OCI-LY1 (cell line): ENCODE data around the gene ZC2HC1C.
A peak's percentile ranks its signal among the peaks of the same experiment; 100 is the strongest.

Source experiments
- H2AFZ ChIP-seq: fragments of 200-600 bp; sonication (generic), shearing (Covaris generic); 2 replicates; pipeline ENCODE4 v1.6.0; 2014; ENCODE audit warnings: antibody characterized with exemption, mild to moderate bottlenecking, low read length
- H3F3A ChIP-seq: fragments of 200-600 bp; sonication (generic), shearing (Covaris generic); 2 replicates; pipeline ENCODE4 v1.6.0; 2014; ENCODE audit warnings: mild to moderate bottlenecking, antibody characterized with exemption, low read length, moderate library complexity; ENCODE audit not compliant: insufficient read depth
- H3K27ac ChIP-seq: fragments of 200-600 bp; sonication (generic); 2 replicates; pipeline ENCODE4 v1.5.1; 2014; ENCODE audit warnings: low read length, mixed run types, mild to moderate bottlenecking, low read depth; ENCODE audit not compliant: poor library complexity, severe bottlenecking
- H3K27me3 ChIP-seq: fragments of 200-600 bp; sonication (generic); 2 replicates; pipeline ENCODE4 v1.6.0; 2014; ENCODE audit warnings: antibody characterized with exemption, mild to moderate bottlenecking, low read length, moderate library complexity; ENCODE audit not compliant: insufficient read depth
- H3K36me3 ChIP-seq: fragments of 200-600 bp; sonication (generic); 2 replicates; pipeline ENCODE4 v1.6.1; 2014; ENCODE audit warnings: mild to moderate bottlenecking, antibody characterized with exemption, low read length, moderate library complexity, mixed read lengths; ENCODE audit not compliant: insufficient read depth
- H3K4me1 ChIP-seq: fragments of 200-600 bp; sonication (generic); 2 replicates; pipeline ENCODE4 v1.5.1; 2014; ENCODE audit warnings: mild to moderate bottlenecking, low read length, moderate library complexity; ENCODE audit not compliant: insufficient read depth, severe bottlenecking
- H3K4me2 ChIP-seq: fragments of 200-600 bp; sonication (generic), shearing (Covaris generic); 2 replicates; pipeline ENCODE4 v1.6.1; 2014; ENCODE audit warnings: low read length
- H3K4me3 ChIP-seq: fragments of 200-600 bp; sonication (generic); 2 replicates; pipeline ENCODE4 v1.5.1; 2014; ENCODE audit warnings: low read length, low read depth, mild to moderate bottlenecking, mixed read lengths; ENCODE audit not compliant: poor library complexity, severe bottlenecking
- H3K79me2 ChIP-seq: fragments of 200-600 bp; shearing (Covaris generic); 2 replicates; pipeline ENCODE4 v1.6.1; 2016; ENCODE audit warnings: mixed run types, low read length, mixed read lengths; ENCODE audit not compliant: insufficient read depth
- H3K9ac ChIP-seq: fragments of 200-600 bp; sonication (generic), shearing (Covaris generic); 2 replicates; pipeline ENCODE4 v1.6.1; 2014; ENCODE audit warnings: mild to moderate bottlenecking, low read length, mixed read lengths
- H3K9me2 ChIP-seq: fragments of 200-600 bp; sonication (generic), shearing (Covaris generic); 2 replicates; pipeline ENCODE4 v1.6.1; 2014; ENCODE audit warnings: low read depth, mild to moderate bottlenecking, low read length, mixed read lengths
- H3K9me3 ChIP-seq: fragments of 200-600 bp; shearing (Covaris generic); 2 replicates; pipeline ENCODE4 v1.6.1; 2014; ENCODE audit warnings: low read length, mixed read lengths
- H4K20me1 ChIP-seq: fragments of 200-600 bp; sonication (generic), shearing (Covaris generic); 2 replicates; pipeline ENCODE4 v1.6.0; 2016; ENCODE audit warnings: mild to moderate bottlenecking, low read length; ENCODE audit not compliant: insufficient read depth
- CTCF ChIP-seq: fragments of 200-600 bp; sonication (generic), shearing (Covaris generic); IDR thresholded peaks from 2 replicates; pipeline ENCODE4 v1.5.1; 2017; ENCODE audit warnings: mild to moderate bottlenecking, antibody characterized with exemption, low read length, moderate library complexity, mixed read lengths
- EZH2 ChIP-seq: fragments of 200-600 bp; sonication (generic), shearing (Covaris generic); IDR thresholded peaks from 2 replicates; pipeline ENCODE4 v1.8.0; 2017; ENCODE audit warnings: borderline replicate concordance, mixed run types, mild to moderate bottlenecking, antibody characterized with exemption, low read length, moderate library complexity, mixed read lengths

Gene ZC2HC1C

GRCh38 chr14:75049731-75050201 lies 19.7 kb upstream of the ZC2HC1C start:
- Histone ChIP-seq H3K9ac (no peak overlapping the region), H3K79me2 (no peaks in the 10 kb centered on the region), H3K27me3 (no peaks in the 10 kb centered on the region), H3K9me3 (no peaks in the 10 kb centered on the region), H4K20me1 (no peaks in the 10 kb centered on the region), H3K36me3 (peaks cover 27% of the 10 kb centered on the region; the same call in 1 of the 2 replicates), H3K9me2 (no peaks in the 10 kb centered on the region), H3K4me2 (peak overlapping the region; percentile 78), H3K27ac (no peak overlapping the region), H3K4me3 (peak overlapping the region; percentile 73), H3F3A (0 out of 2 replicates have a peak, but pooled peaks cover 7% of the 10 kb centered on the region), H2AFZ (no peak overlapping the region), H3K4me1 (peaks cover 25% of the 10 kb centered on the region)
- no peak for TF ChIP-seq CTCF
- TF ChIP-seq EZH2, result no peak

- TF ChIP-seq EZH2, result no peak
- Histone ChIP-seq H4K20me1 (no peaks in the 10 kb centered on the region), H3K27me3 (no peaks in the 10 kb centered on the region), H3K36me3 (peaks cover 35% of the 10 kb centered on the region; the same call in 1 of the 2 replicates), H3F3A (0 out of 2 replicates have a peak, but pooled peaks cover 7% of the 10 kb centered on the region), H3K9ac (peak within 1 kb of the TSS; percentile 85), H3K79me2 (no peaks in the 10 kb centered on the region), H2AFZ (no peak within 1 kb of the TSS), H3K4me2 (peak within 1 kb of the TSS; percentile 78), H3K9me2 (no peaks in the 10 kb centered on the region), H3K4me3 (peak within 1 kb of the TSS; percentile 73), H3K27ac (peak within 1 kb of the TSS; percentile 13), H3K4me1 (peaks cover 21% of the 10 kb centered on the region), H3K9me3 (no peaks in the 10 kb centered on the region)
These were observed 18.4 kb upstream of the ZC2HC1C start, which contains the start of gene MLH3 for GRCh38 chr14:75050852-75051555. Gene MLH3, minus strand, starts transcription at chr14:75051467. Its CDS starts 1,812 bp downstream, at chr14:75049655.

GRCh38 chr14:75051556-75051899 lies 17.9 kb upstream of the ZC2HC1C start:
- TF ChIP-seq EZH2 (no peak), CTCF (no peak)
- peak overlapping the region; percentile 85; the same call in 1 of the 2 replicates for H3K9ac ChIP-seq
- peak overlapping the region; percentile 78 for H3K4me2 ChIP-seq
- H3F3A ChIP-seq, result 0 out of 2 replicates have a peak, but pooled peaks cover 7% of the 10 kb centered on the region
- H3K36me3 ChIP-seq, result peaks cover 30% of the 10 kb centered on the region; the same call in 1 of the 2 replicates
- peak overlapping the region; percentile 73 for H3K4me3 ChIP-seq
- no peaks in the 10 kb centered on the region for H3K79me2 ChIP-seq
- no peaks in the 10 kb centered on the region for H3K27me3 ChIP-seq
- H2AFZ ChIP-seq, result no peak overlapping the region
- no peaks in the 10 kb centered on the region for H3K9me2 ChIP-seq
- H3K27ac ChIP-seq, result no peak overlapping the region
- no peaks in the 10 kb centered on the region for H3K9me3 ChIP-seq
- no peaks in the 10 kb centered on the region for H4K20me1 ChIP-seq
- peaks cover 21% of the 10 kb centered on the region for H3K4me1 ChIP-seq
